GM19025 (cell line): ENCODE data around the gene E2F8.

Experiments used
- ATAC-seq: cut with Tn5 transposase; IDR thresholded peaks from one replicate; pipeline ENCODE4 v1.9.1; 2021; ENCODE audit warnings: mild to moderate bottlenecking, low read depth, moderate library complexity; ENCODE audit not compliant: unreplicated experiment

The E2F8 gene

GRCh38 chr11:19187833-19188258, 52.9 kb downstream of the E2F8 start:
- ATAC-seq = no peak

- ATAC-seq = no peak
Measured at GRCh38 chr11:19187114-19187832, 53.5 kb downstream of the E2F8 start.

- ATAC-seq = no peak
Measured at GRCh38 chr11:19185516-19186052, 55.2 kb downstream of the E2F8 start.

GRCh38 chr11:19185036-19185435, 55.7 kb downstream of the E2F8 start:
- no peak for ATAC-seq

GRCh38 chr11:19183646-19184045, 57.1 kb downstream of the E2F8 start:
- ATAC-seq = no peak

GRCh38 chr11:19181531-19182261, 59.0 kb downstream of the E2F8 start:
- ATAC-seq = no peak

- ATAC-seq = no peak
Measured at GRCh38 chr11:19176629-19177186, 64.0 kb downstream of the E2F8 start.
